OCI-LY1 (cell line): Measurements from ENCODE around the gene EVL.
A peak's percentile ranks its signal among the peaks of the same experiment; 100 is the strongest.

Experiments
- H2AFZ ChIP-seq: fragments of 200-600 bp; sonication (generic), shearing (Covaris generic); 2 replicates; pipeline ENCODE4 v1.6.0; 2014; ENCODE audit warnings: antibody characterized with exemption, mild to moderate bottlenecking, low read length
- H3F3A ChIP-seq: fragments of 200-600 bp; sonication (generic), shearing (Covaris generic); 2 replicates; pipeline ENCODE4 v1.6.0; 2014; ENCODE audit warnings: mild to moderate bottlenecking, antibody characterized with exemption, low read length, moderate library complexity; ENCODE audit not compliant: insufficient read depth
- H3K27ac ChIP-seq: fragments of 200-600 bp; sonication (generic); 2 replicates; pipeline ENCODE4 v1.5.1; 2014; ENCODE audit warnings: low read length, mixed run types, mild to moderate bottlenecking, low read depth; ENCODE audit not compliant: poor library complexity, severe bottlenecking
- H3K27me3 ChIP-seq: fragments of 200-600 bp; sonication (generic); 2 replicates; pipeline ENCODE4 v1.6.0; 2014; ENCODE audit warnings: antibody characterized with exemption, mild to moderate bottlenecking, low read length, moderate library complexity; ENCODE audit not compliant: insufficient read depth
- H3K36me3 ChIP-seq: fragments of 200-600 bp; sonication (generic); 2 replicates; pipeline ENCODE4 v1.6.1; 2014; ENCODE audit warnings: mild to moderate bottlenecking, antibody characterized with exemption, low read length, moderate library complexity, mixed read lengths; ENCODE audit not compliant: insufficient read depth
- H3K4me1 ChIP-seq: fragments of 200-600 bp; sonication (generic); 2 replicates; pipeline ENCODE4 v1.5.1; 2014; ENCODE audit warnings: mild to moderate bottlenecking, low read length, moderate library complexity; ENCODE audit not compliant: insufficient read depth, severe bottlenecking
- H3K4me2 ChIP-seq: fragments of 200-600 bp; sonication (generic), shearing (Covaris generic); 2 replicates; pipeline ENCODE4 v1.6.1; 2014; ENCODE audit warnings: low read length
- H3K4me3 ChIP-seq: fragments of 200-600 bp; sonication (generic); 2 replicates; pipeline ENCODE4 v1.5.1; 2014; ENCODE audit warnings: low read length, low read depth, mild to moderate bottlenecking, mixed read lengths; ENCODE audit not compliant: poor library complexity, severe bottlenecking
- H3K79me2 ChIP-seq: fragments of 200-600 bp; shearing (Covaris generic); 2 replicates; pipeline ENCODE4 v1.6.1; 2016; ENCODE audit warnings: mixed run types, low read length, mixed read lengths; ENCODE audit not compliant: insufficient read depth
- H3K9ac ChIP-seq: fragments of 200-600 bp; sonication (generic), shearing (Covaris generic); 2 replicates; pipeline ENCODE4 v1.6.1; 2014; ENCODE audit warnings: mild to moderate bottlenecking, low read length, mixed read lengths
- H3K9me2 ChIP-seq: fragments of 200-600 bp; sonication (generic), shearing (Covaris generic); 2 replicates; pipeline ENCODE4 v1.6.1; 2014; ENCODE audit warnings: low read depth, mild to moderate bottlenecking, low read length, mixed read lengths
- H3K9me3 ChIP-seq: fragments of 200-600 bp; shearing (Covaris generic); 2 replicates; pipeline ENCODE4 v1.6.1; 2014; ENCODE audit warnings: low read length, mixed read lengths
- H4K20me1 ChIP-seq: fragments of 200-600 bp; sonication (generic), shearing (Covaris generic); 2 replicates; pipeline ENCODE4 v1.6.0; 2016; ENCODE audit warnings: mild to moderate bottlenecking, low read length; ENCODE audit not compliant: insufficient read depth
- EZH2 ChIP-seq: fragments of 200-600 bp; sonication (generic), shearing (Covaris generic); IDR thresholded peaks from 2 replicates; pipeline ENCODE4 v1.8.0; 2017; ENCODE audit warnings: borderline replicate concordance, mixed run types, mild to moderate bottlenecking, antibody characterized with exemption, low read length, moderate library complexity, mixed read lengths
- TF ChIP-seq, protein P1 (sequence below): fragments of 200-600 bp; sonication (generic), shearing (Covaris generic); IDR thresholded peaks from 2 replicates; pipeline ENCODE4 v1.5.1; 2017; ENCODE audit warnings: mild to moderate bottlenecking, antibody characterized with exemption, low read length, moderate library complexity, mixed read lengths

The EVL gene

GRCh38 chr14:100147181-100147631, 82.0 kb downstream of the EVL start:
- Histone ChIP-seq H3K9me2 (no peaks in the 10 kb centered on the region), H3K4me1 (peaks cover 18% of the 10 kb centered on the region), H3K9ac (no peak overlapping the region; the same call in 1 of the 2 replicates), H3K79me2 (no peaks in the 10 kb centered on the region), H3K27me3 (no peaks in the 10 kb centered on the region), H3K4me3 (peak overlapping the region; percentile 39), H2AFZ (no peak overlapping the region), H3K36me3 (no peaks in the 10 kb centered on the region), H3K9me3 (no peaks in the 10 kb centered on the region), H3K4me2 (peak overlapping the region; percentile 49), H3K27ac (no peak overlapping the region), H4K20me1 (no peaks in the 10 kb centered on the region), H3F3A (no peaks in the 10 kb centered on the region)
- TF ChIP-seq EZH2, result no peak
- TF ChIP-seq, protein P1, sequence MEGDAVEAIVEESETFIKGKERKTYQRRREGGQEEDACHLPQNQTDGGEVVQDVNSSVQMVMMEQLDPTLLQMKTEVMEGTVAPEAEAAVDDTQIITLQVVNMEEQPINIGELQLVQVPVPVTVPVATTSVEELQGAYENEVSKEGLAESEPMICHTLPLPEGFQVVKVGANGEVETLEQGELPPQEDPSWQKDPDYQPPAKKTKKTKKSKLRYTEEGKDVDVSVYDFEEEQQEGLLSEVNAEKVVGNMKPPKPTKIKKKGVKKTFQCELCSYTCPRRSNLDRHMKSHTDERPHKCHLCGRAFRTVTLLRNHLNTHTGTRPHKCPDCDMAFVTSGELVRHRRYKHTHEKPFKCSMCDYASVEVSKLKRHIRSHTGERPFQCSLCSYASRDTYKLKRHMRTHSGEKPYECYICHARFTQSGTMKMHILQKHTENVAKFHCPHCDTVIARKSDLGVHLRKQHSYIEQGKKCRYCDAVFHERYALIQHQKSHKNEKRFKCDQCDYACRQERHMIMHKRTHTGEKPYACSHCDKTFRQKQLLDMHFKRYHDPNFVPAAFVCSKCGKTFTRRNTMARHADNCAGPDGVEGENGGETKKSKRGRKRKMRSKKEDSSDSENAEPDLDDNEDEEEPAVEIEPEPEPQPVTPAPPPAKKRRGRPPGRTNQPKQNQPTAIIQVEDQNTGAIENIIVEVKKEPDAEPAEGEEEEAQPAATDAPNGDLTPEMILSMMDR, result 0 out of 2 replicates have a peak, but pooled peaks have one; percentile 4

DNA sequence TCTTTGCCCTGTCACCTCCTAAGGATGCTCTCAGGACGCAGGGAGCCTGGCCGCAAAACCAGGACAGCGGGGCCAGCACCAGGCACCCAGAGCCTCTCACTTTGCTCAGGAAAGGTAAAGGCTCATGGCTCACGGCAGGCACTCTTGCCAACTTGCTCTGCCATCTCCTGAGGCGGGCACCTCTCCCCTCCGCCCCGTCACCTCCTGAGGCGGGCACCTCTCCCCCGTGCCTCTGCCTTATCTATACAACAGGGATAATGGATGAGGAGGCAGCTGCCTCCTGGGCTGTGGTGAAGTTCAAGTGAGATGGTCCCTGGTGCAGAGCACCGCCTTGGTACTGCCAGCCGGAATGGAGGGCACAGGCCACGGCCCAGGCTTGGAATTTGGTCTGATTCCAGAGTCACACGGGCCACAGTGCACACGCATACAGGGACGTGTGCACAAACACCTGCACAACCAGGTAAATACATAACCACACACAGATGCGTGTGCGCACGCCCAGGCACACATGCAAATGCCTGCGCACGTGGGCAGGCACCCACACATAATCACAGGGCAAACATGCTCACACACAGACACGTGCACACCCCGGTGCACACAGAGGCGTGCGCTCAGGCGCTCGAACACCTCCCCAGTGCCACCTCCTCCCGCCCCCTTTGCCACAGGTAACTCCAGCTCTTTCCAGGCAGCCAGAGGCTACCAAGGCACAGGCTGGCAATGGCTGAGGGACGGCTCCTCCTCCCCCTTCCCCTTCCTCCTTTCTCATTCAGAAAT, 82.7 kb downstream of the EVL start:
- no peak for TF ChIP-seq EZH2
- TF ChIP-seq, protein P1, result no peak
- Histone ChIP-seq H3K4me1 (peaks cover 18% of the 10 kb centered on the region), H3K4me3 (peak overlapping the region; percentile 6), H3K79me2 (no peaks in the 10 kb centered on the region), H3K36me3 (no peaks in the 10 kb centered on the region), H3K27ac (no peak overlapping the region), H3F3A (no peaks in the 10 kb centered on the region), H3K9me2 (no peaks in the 10 kb centered on the region), H4K20me1 (no peaks in the 10 kb centered on the region), H3K4me2 (peak overlapping the region; percentile 49), H3K9ac (no peak overlapping the region; the same call in 1 of the 2 replicates), H3K9me3 (no peaks in the 10 kb centered on the region), H3K27me3 (no peaks in the 10 kb centered on the region), H2AFZ (no peak overlapping the region)

DNA sequence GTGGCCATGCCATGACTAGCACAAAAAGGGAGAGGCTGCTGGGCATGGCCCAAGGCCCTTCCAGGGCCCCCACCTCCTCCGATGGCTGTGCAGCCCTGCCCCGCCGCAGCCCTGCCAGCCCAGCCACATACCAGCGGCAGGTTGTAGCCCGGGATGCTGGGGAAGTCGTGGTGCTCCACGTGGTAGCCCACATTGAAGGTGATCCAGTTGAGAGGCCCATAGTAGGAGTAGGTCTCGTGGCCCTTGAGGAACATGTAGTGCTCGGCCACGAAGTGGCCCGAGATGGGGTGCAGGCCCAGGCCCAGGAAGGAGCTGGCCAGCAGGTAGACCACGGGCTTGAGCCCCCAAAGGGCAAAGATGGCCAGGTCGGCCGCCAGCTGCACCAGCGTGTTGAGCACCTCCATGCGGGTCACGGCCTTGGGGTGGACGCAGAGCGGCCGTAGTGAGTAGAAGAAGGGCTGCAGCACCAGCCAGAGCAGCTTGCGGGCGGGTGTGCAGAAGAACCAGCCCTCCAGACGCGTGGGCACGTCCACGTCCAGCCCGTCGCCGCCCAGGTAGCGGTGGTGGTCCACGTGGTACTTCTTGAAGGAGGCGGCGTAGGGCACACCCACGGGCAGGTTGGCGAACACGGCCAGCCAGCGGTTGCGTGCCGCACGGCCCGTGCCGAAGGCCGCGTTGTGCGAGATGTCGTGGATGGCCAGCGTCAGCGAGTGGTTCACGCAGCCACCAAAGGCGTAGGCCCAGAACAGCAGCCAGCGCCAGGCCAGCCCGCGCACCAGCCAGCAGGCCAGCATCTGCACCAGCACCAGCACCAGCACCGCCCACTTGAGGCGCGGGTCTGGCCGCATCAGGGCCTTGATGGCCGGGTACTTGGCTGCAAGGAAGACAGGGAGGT, 83.9 kb downstream of the EVL start:
- H3K4me1 ChIP-seq, result peaks cover 18% of the 10 kb centered on the region
- H3K27me3 ChIP-seq, result no peaks in the 10 kb centered on the region
- no peak overlapping the region for H2AFZ ChIP-seq
- no peak overlapping the region for H3K27ac ChIP-seq
- no peak for TF ChIP-seq EZH2
- TF ChIP-seq, protein P1, result no peak
- no peak overlapping the region for H3K9ac ChIP-seq
- H3K79me2 ChIP-seq, result no peaks in the 10 kb centered on the region
- H3K4me2 ChIP-seq, result no peak overlapping the region
- H3F3A ChIP-seq, result no peaks in the 10 kb centered on the region
- no peaks in the 10 kb centered on the region for H3K36me3 ChIP-seq
- no peaks in the 10 kb centered on the region for H3K9me3 ChIP-seq
- H4K20me1 ChIP-seq, result no peaks in the 10 kb centered on the region
- H3K9me2 ChIP-seq, result no peaks in the 10 kb centered on the region
- H3K4me3 ChIP-seq, result no peak overlapping the region
